SIG-M5 treated with dmso at 0.1 percent for 504 hours (cell line): Measurements from ENCODE around the gene ZFP2.

Experiments
- DNase-seq: peaks from one replicate; lab custom pipeline; 2025; ENCODE audit not compliant: unreplicated experiment; lab: John Stamatoyannopoulos, UW

ZFP2 gene

GRCh38 chr5:178965465-178966055 is 69.8 kb downstream of the ZFP2 start:
- DNase-seq: no peak

- DNase-seq: no peak
Observed at GRCh38 chr5:178981381-178981780, 85.7 kb downstream of the ZFP2 start.
